Lung microvascular endothelial cell (primary cell): Measurements from ENCODE around the gene ADAMTS9. TPM values are rescaled to one million over a fixed set of nuclear protein-coding genes. Genes with fewer than 3 reads are reported as not detected.
"Not testable (repeated sequence)": the region's sequence is repeated elsewhere in the genome, so short reads cannot be mapped to it uniquely, and the experiment has no call there.

Experiments
- DNase-seq, 2 donors: peaks; one replicate each; pipeline versions ENCODE4 v3.0.0 to v3.0.0-alpha.2; 2010; ENCODE audit warnings: low read depth in 2 of 2
- total RNA-seq: library from RNA; depleted of rRNA; stranded (reverse); fragments of >200 nt; gene quantifications from 2 replicates; pipeline ENCODE4 v1.2.1, GENCODE V29; 2014

Gene ADAMTS9
- total RNA-seq, 1 donor from 2014 or later, result 20.6 TPM

- no peak for DNase-seq
These were observed 140.9 kb downstream of the ADAMTS9 start for GRCh38 chr3:64546856-64547255.

- not testable (repeated sequence) for DNase-seq
These were observed 142.6 kb downstream of the ADAMTS9 start for GRCh38 chr3:64545239-64545638.

GRCh38 chr3:64541803-64542202 is 146.0 kb downstream of the ADAMTS9 start:
- DNase-seq, result no peak

GRCh38 chr3:64539451-64540196 is 148.2 kb downstream of the ADAMTS9 start:
- DNase-seq, result peak; percentile 66 to 85

GRCh38 chr3:64536166-64536565 is 151.6 kb downstream of the ADAMTS9 start:
- no peak for DNase-seq

GRCh38 chr3:64533617-64534317 is 154.0 kb downstream of the ADAMTS9 start:
- peak; percentile 90 to 95 for DNase-seq

- peak; percentile 42 to 59 for DNase-seq
These were observed 157.3 kb downstream of the ADAMTS9 start for GRCh38 chr3:64530434-64531049.

GRCh38 chr3:64523324-64523723 is 164.5 kb downstream of the ADAMTS9 start:
- DNase-seq, result no peak

- DNase-seq, result no peak
These were observed 167.5 kb downstream of the ADAMTS9 start for GRCh38 chr3:64520334-64520733.

GRCh38 chr3:64518950-64519349 is 168.8 kb downstream of the ADAMTS9 start:
- no peak for DNase-seq

GRCh38 chr3:64518496-64518895 is 169.3 kb downstream of the ADAMTS9 start:
- DNase-seq, result no peak

GRCh38 chr3:64514889-64515288 is 172.9 kb downstream of the ADAMTS9 start:
- DNase-seq, result no peak

- DNase-seq, result no peak
These were observed 178.6 kb downstream of the ADAMTS9 start for GRCh38 chr3:64509206-64509605.

GRCh38 chr3:64508140-64508539 is 179.7 kb downstream of the ADAMTS9 start:
- no peak for DNase-seq

GRCh38 chr3:64506255-64506654 is 181.5 kb downstream of the ADAMTS9 start:
- no peak for DNase-seq

- DNase-seq, result peak; percentile 26 to 53
These were observed 182.4 kb downstream of the ADAMTS9 start for GRCh38 chr3:64505419-64505818.

GRCh38 chr3:64502284-64502683 is 185.5 kb downstream of the ADAMTS9 start:
- no peak for DNase-seq

- no peak for DNase-seq
These were observed 186.4 kb downstream of the ADAMTS9 start for GRCh38 chr3:64501298-64501906.

- no peak for DNase-seq
These were observed 190.9 kb downstream of the ADAMTS9 start for GRCh38 chr3:64496786-64497490.

- DNase-seq, result no peak
These were observed 191.9 kb downstream of the ADAMTS9 start for GRCh38 chr3:64495781-64496334.

GRCh38 chr3:64495121-64495780 is 192.5 kb downstream of the ADAMTS9 start:
- no peak for DNase-seq
